Measurements from ENCODE around the gene CIART.

GRCh38 chr1:150263549-150263948 is 18.8 kb upstream of the CIART start:
- TF ChIP-seq POLR2A (IDR thresholded peaks at IDR 0.05; ENCODE audit: low read depth, low read length), result no peak
- no peak for TF ChIP-seq POLR2AphosphoS5 (IDR thresholded peaks at IDR 0.05; ENCODE audit: low read depth, low read length)
- no peak for TF ChIP-seq TAF1 (IDR thresholded peaks at IDR 0.05; ENCODE audit: low read depth, low read length)
- TF ChIP-seq SPI1 (IDR thresholded peaks at IDR 0.05; ENCODE audit: low read depth, low read length), result no peak
- no peak for TF ChIP-seq POU2F2 (IDR thresholded peaks at IDR 0.05; ENCODE audit: low read depth, low read length)
